ENCODE measurements around the gene LRP2BP.

The LRP2BP gene

DNA sequence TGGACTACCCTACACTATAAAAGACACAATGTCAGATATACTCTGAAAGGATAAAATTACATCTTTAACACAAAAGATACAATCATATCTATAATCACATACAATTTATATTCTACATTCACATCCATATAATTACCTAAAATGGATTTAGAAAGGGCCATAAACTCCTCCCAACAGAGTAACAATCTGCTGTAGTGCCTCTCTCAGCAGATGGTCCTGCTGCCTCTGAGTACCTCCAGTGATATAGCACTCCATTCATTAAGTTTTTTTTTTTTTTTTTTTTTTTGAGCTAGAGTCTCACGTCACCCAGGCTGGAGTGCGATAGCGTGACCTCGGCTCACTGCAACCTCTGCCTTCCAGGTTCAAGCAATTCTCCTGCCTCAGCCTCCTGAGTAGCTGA lies 8.3 kb upstream of the LRP2BP start:
- TF ChIP-seq EZH2 (optimal IDR thresholded peaks at IDR 0.05; ENCODE audit: low read depth, low read length), result no peak
- TF ChIP-seq, protein P1, sequence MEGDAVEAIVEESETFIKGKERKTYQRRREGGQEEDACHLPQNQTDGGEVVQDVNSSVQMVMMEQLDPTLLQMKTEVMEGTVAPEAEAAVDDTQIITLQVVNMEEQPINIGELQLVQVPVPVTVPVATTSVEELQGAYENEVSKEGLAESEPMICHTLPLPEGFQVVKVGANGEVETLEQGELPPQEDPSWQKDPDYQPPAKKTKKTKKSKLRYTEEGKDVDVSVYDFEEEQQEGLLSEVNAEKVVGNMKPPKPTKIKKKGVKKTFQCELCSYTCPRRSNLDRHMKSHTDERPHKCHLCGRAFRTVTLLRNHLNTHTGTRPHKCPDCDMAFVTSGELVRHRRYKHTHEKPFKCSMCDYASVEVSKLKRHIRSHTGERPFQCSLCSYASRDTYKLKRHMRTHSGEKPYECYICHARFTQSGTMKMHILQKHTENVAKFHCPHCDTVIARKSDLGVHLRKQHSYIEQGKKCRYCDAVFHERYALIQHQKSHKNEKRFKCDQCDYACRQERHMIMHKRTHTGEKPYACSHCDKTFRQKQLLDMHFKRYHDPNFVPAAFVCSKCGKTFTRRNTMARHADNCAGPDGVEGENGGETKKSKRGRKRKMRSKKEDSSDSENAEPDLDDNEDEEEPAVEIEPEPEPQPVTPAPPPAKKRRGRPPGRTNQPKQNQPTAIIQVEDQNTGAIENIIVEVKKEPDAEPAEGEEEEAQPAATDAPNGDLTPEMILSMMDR (IDR thresholded peaks at IDR 0.05; ENCODE audit: low read length), result no peak
- TF ChIP-seq EZH2phosphoT487 (IDR thresholded peaks at IDR 0.05; ENCODE audit: low read length), result no peak
- H3K4me1 ChIP-seq (ENCODE audit: low read length), result peaks cover 19% of the 10 kb centered on the region
- H4K20me1 ChIP-seq (ENCODE audit: insufficient read depth, low read length), result no peaks in the 10 kb centered on the region
- peak; percentile 2 for DNase-seq
- H3K4me2 ChIP-seq (ENCODE audit: low read depth, low read length), result no peak overlapping the region
- peaks cover 23% of the 10 kb centered on the region; the same call in 1 of the 2 replicates for H3K79me2 ChIP-seq (ENCODE audit: low read length)
- no peak overlapping the region for H2AFZ ChIP-seq (ENCODE audit: low read length)
- peaks cover 11% of the 10 kb centered on the region for H3K36me3 ChIP-seq (replicated peaks; ENCODE audit: insufficient read depth, low read length)
- H3K27ac ChIP-seq (ENCODE audit: low read length), result no peak overlapping the region
- no peak overlapping the region for H3K9ac ChIP-seq (ENCODE audit: low read length)
- no peaks in the 10 kb centered on the region for H3K9me2 ChIP-seq (replicated peaks; ENCODE audit: insufficient read depth, low read length)
- H3F3A ChIP-seq (ENCODE audit: insufficient read depth, low read length), result peaks cover 28% of the 10 kb centered on the region
- no peaks in the 10 kb centered on the region for H3K9me3 ChIP-seq (replicated peaks; ENCODE audit: insufficient read depth, low read length)
- H3K4me3 ChIP-seq (ENCODE audit: low read length), result no peak overlapping the region
- no peaks in the 10 kb centered on the region for H3K27me3 ChIP-seq (replicated peaks; ENCODE audit: insufficient read depth, low read length)

DNA sequence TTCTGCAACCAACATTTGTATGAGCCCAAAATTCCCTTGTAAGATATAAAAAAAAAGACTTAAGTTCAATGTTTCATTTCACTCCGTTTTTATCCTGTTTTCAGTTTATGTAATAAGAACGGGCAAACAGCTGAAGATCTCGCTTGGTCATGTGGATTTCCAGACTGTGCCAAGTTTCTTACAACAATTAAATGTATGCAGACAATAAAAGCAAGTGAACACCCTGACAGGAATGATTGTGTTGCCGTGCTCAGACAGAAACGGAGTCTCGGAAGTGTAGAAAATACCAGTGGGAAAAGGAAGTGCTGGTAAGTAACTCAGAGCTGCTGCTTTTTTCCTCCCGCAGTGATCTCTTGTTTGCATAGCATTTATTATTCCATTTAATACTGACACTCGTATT lies 3.7 kb upstream of the LRP2BP start:
- no peak overlapping the region; the same call in 1 of the 2 replicates for H3K4me3 ChIP-seq (ENCODE audit: low read length)

DNA sequence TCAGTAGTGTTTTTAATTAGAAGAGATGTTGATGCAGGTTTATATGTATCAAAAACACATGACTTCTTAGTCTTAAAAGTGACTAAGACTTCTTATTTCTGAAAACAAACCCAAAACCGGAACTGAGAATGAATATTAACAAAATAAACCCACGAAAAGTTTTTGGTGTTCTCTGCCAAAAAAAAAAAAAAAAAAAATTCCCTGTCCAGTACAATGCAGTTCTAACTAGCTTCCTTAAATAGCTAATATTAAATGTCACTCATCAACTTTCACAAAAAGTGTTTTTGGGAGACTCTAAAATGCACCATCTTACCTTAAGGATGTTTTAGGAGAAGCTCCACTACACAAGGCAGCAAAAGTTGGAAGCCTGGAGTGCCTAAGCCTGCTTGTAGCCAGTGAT lies 2.9 kb upstream of the LRP2BP start:
- DNase-seq, result peak; percentile 12
- H3F3A ChIP-seq (ENCODE audit: insufficient read depth, low read length), result peaks cover 56% of the 10 kb centered on the region
- no peaks in the 10 kb centered on the region for H3K27me3 ChIP-seq (replicated peaks; ENCODE audit: insufficient read depth, low read length)
- peaks cover 27% of the 10 kb centered on the region for H3K79me2 ChIP-seq (ENCODE audit: low read length)
- no peaks in the 10 kb centered on the region for H3K9me2 ChIP-seq (replicated peaks; ENCODE audit: insufficient read depth, low read length)
- no peaks in the 10 kb centered on the region for H3K9me3 ChIP-seq (replicated peaks; ENCODE audit: insufficient read depth, low read length)
- H2AFZ ChIP-seq (ENCODE audit: low read length), result no peak overlapping the region
- no peaks in the 10 kb centered on the region for H4K20me1 ChIP-seq (ENCODE audit: insufficient read depth, low read length)
- H3K4me1 ChIP-seq (ENCODE audit: low read length), result peaks cover 33% of the 10 kb centered on the region
- H3K9ac ChIP-seq (ENCODE audit: low read length), result peak overlapping the region; percentile 13; the same call in 1 of the 2 replicates
- H3K27ac ChIP-seq (ENCODE audit: low read length), result peak overlapping the region; percentile 98; the same call in 1 of the 2 replicates
- peaks cover 6% of the 10 kb centered on the region; the same call in 1 of the 2 replicates for H3K36me3 ChIP-seq (replicated peaks; ENCODE audit: insufficient read depth, low read length)
- peak overlapping the region; percentile 66 for H3K4me2 ChIP-seq (ENCODE audit: low read depth, low read length)
- TF ChIP-seq EZH2 (optimal IDR thresholded peaks at IDR 0.05; ENCODE audit: low read depth, low read length) (no peak), EZH2phosphoT487 (IDR thresholded peaks at IDR 0.05; ENCODE audit: low read length) (no peak)
- TF ChIP-seq, protein P1 (IDR thresholded peaks at IDR 0.05; ENCODE audit: low read length), result no peak
- peak overlapping the region; percentile 64; the same call in 1 of the 2 replicates for H3K4me3 ChIP-seq (ENCODE audit: low read length)

More for the DNA sequence above, 3.7 kb upstream of the LRP2BP start:
- no peaks in the 10 kb centered on the region for H3K27me3 ChIP-seq (replicated peaks; ENCODE audit: insufficient read depth, low read length)
- H3K79me2 ChIP-seq (ENCODE audit: low read length), result peaks cover 27% of the 10 kb centered on the region
- peaks cover 6% of the 10 kb centered on the region; the same call in 1 of the 2 replicates for H3K36me3 ChIP-seq (replicated peaks; ENCODE audit: insufficient read depth, low read length)
- H3F3A ChIP-seq (ENCODE audit: insufficient read depth, low read length), result peaks cover 56% of the 10 kb centered on the region
- H3K4me2 ChIP-seq (ENCODE audit: low read depth, low read length), result peak overlapping the region; percentile 66
- TF ChIP-seq, protein P1 (IDR thresholded peaks at IDR 0.05; ENCODE audit: low read length), result no peak
- TF ChIP-seq EZH2phosphoT487 (IDR thresholded peaks at IDR 0.05; ENCODE audit: low read length) (no peak), EZH2 (optimal IDR thresholded peaks at IDR 0.05; ENCODE audit: low read depth, low read length) (no peak)
- H4K20me1 ChIP-seq (ENCODE audit: insufficient read depth, low read length), result no peaks in the 10 kb centered on the region
- no peak overlapping the region for H3K9ac ChIP-seq (ENCODE audit: low read length)
- peak overlapping the region; percentile 98; the same call in 1 of the 2 replicates for H3K27ac ChIP-seq (ENCODE audit: low read length)
- H3K4me1 ChIP-seq (ENCODE audit: low read length), result peaks cover 33% of the 10 kb centered on the region
- no peaks in the 10 kb centered on the region for H3K9me2 ChIP-seq (replicated peaks; ENCODE audit: insufficient read depth, low read length)
- peak; percentile 10 for DNase-seq
- no peaks in the 10 kb centered on the region for H3K9me3 ChIP-seq (replicated peaks; ENCODE audit: insufficient read depth, low read length)
- H2AFZ ChIP-seq (ENCODE audit: low read length), result no peak overlapping the region

All from MM.1S (cell line).